Mucosa of descending colon (tissue), 3 donors: ENCODE measurements around the gene MMADHC. TPM values are rescaled to one million over a fixed set of nuclear protein-coding genes. Genes with fewer than 3 reads are reported as not detected.

ENCODE experiments used
- ATAC-seq: fragments of 200-7000 bp; cut with Tn5 transposase; one replicate; pipeline ENCODE4 v1.9.1; 2020; ENCODE audit warnings: mild to moderate bottlenecking, moderate library complexity
- DNase-seq, 3 donors: peaks; one replicate each; pipeline ENCODE4 v3.0.0-alpha.2; 2020
- H3K36me3 ChIP-seq: fragments of 200-600 bp; one replicate; pipeline ENCODE4 v1.8.0; 2021; ENCODE audit warnings: low read depth, mild to moderate bottlenecking
- H3K4me1 ChIP-seq: fragments of 200-600 bp; one replicate; pipeline ENCODE4 v1.8.0; 2021; ENCODE audit warnings: low read depth, mild to moderate bottlenecking
- H3K4me3 ChIP-seq: fragments of 200-600 bp; one replicate; pipeline ENCODE4 v1.8.0; 2021; ENCODE audit warnings: mild to moderate bottlenecking
- H3K9me3 ChIP-seq: fragments of 200-600 bp; one replicate; pipeline ENCODE4 v1.8.0; 2021; ENCODE audit warnings: mild to moderate bottlenecking
- CTCF ChIP-seq: fragments of 200-600 bp; IDR thresholded peaks from one replicate; pipeline ENCODE4 v1.8.0; 2022; ENCODE audit warnings: antibody characterized with exemption, mild to moderate bottlenecking
- intact Hi-C, 2 donors: fragments of 100-400 bp; cut with DNase I in 1 of 2; cut with micrococcal nuclease in 1 of 2; formaldehyde crosslinking; loops; one replicate each; pipeline versions ENCODE4 v1.11.0 to v1.11.1; 2022; cut with DNase I, micrococcal nuclease
- total RNA-seq, 3 donors: library from RNA; stranded (reverse); fragmentation: NEBNext Ultra II Directional in 2 of 3; extraction: Animal tissue kit (Norgen Biotek cat#: 25700) in 2 of 3; gene quantifications; one replicate each; pipeline versions ENCODE4 v1.2.1 to v1.2.4, GENCODE V29; 2021 to 2023
- donor health status: DM: no; HTN: no; CAD: no; lungs with moderate emphysema.
- donor health status: DM: no; HTN: no; CAD: no.
- donor health status: DM: no; HTN: yes; CAD: no.

The MMADHC gene
- total RNA-seq, 3 donors from 2014 or later, result 84.7 to 99.0 (median 88.2) TPM

- intact Hi-C loops, result loop anchor here (5.0 to 10.0 kb wide), 2 partner anchors 545 to 548 kb away; no protein-coding TSS in a partner anchor
- ATAC-seq, result peak; percentile 95
Observed at GRCh38 chr2:149562324-149562723, 25.3 kb downstream of the MMADHC start.

GRCh38 chr2:149561309-149561926, 26.2 kb downstream of the MMADHC start:
- Histone ChIP-seq H3K4me1 (no peaks in the 10 kb centered on the region), H3K36me3 (no peaks in the 10 kb centered on the region), H3K4me3 (no peak overlapping the region), H3K9me3 (no peaks in the 10 kb centered on the region)
- TF ChIP-seq CTCF, result peak; percentile 76
- ATAC-seq (peak; percentile 63), DNase-seq (peak in 1 of 3 donors; percentile 80)
- intact Hi-C loops, result loop anchor here (5.0 to 10.0 kb wide), 2 partner anchors 544 to 547 kb away; no protein-coding TSS in a partner anchor

More at GRCh38 chr2:149562324-149562723, 25.3 kb downstream of the MMADHC start:
- Histone ChIP-seq H3K9me3 (no peaks in the 10 kb centered on the region), H3K4me3 (no peak overlapping the region), H3K36me3 (no peaks in the 10 kb centered on the region), H3K4me1 (no peaks in the 10 kb centered on the region)
- no peak for TF ChIP-seq CTCF
- DNase-seq, result peak in 1 of 3 donors; percentile 32

DNA sequence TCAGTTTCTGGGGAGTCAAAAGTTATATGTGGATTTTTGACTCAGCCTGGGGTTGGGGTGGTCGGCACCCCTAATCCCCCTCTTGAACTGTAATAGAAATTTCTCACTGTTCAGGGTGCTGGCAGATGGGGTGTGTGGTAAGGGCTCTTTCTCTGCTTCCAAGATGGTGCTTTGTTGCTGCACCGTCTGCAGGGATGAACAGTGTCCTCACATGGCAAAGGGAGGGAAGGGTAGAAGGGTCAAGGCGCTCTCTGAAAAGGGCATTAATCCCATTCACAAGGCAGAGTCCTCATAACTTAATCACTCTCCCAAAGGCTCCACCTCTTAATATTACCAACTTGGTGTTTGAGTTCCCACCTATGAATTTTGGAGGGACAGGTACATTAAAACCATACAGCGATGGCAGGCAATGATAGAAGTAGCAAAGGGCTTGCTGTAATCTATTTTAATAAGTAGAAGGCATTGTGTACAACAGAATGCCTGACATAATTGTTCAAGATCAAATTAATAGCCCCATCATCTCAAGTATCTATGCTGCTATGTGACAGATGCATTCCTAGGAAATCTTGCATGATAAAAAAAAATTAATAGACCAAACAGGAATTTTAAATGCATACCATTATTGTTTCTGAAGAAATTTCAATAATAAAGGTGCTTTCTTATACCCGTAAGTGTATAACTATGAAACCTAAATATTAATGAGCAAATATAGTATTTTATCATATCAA, 28.1 kb downstream of the MMADHC start:
- no peak for ATAC-seq
- Histone ChIP-seq H3K9me3 (no peaks in the 10 kb centered on the region), H3K4me1 (no peaks in the 10 kb centered on the region), H3K36me3 (no peaks in the 10 kb centered on the region), H3K4me3 (no peak overlapping the region)
- intact Hi-C loops, result loop anchor here (5.0 to 10.0 kb wide), 2 partner anchors 542 to 545 kb away; no protein-coding TSS in a partner anchor
- no peak for TF ChIP-seq CTCF
- DNase-seq, result no peak

GRCh38 chr2:149556452-149556851, 31.1 kb downstream of the MMADHC start:
- H3K36me3 ChIP-seq, result no peaks in the 10 kb centered on the region
- intact Hi-C loops, result no loop called here
- ATAC-seq, result no peak
- no peak for TF ChIP-seq CTCF
- H3K4me1 ChIP-seq, result no peaks in the 10 kb centered on the region
- no peak overlapping the region for H3K4me3 ChIP-seq
- no peaks in the 10 kb centered on the region for H3K9me3 ChIP-seq
- DNase-seq, result no peak

GRCh38 chr2:149552830-149553229, 34.7 kb downstream of the MMADHC start:
- TF ChIP-seq CTCF, result no peak
- no peak for DNase-seq
- H3K4me1 ChIP-seq, result no peaks in the 10 kb centered on the region
- H3K4me3 ChIP-seq, result no peak overlapping the region
- H3K36me3 ChIP-seq, result no peaks in the 10 kb centered on the region
- intact Hi-C loops, result no loop called here
- ATAC-seq, result no peak
- no peaks in the 10 kb centered on the region for H3K9me3 ChIP-seq
